BLaER1 (cell line): ENCODE data around the gene COL4A1.

Source experiments
- H3K27ac ChIP-seq: shearing (Covaris generic); formaldehyde crosslinking; 2 replicates; pipeline ENCODE4 v1.8.1; 2022
- H3K27me3 ChIP-seq: shearing (Covaris generic); formaldehyde crosslinking; 2 replicates; pipeline ENCODE4 v1.8.1; 2022
- H3K36me3 ChIP-seq: shearing (Covaris generic); formaldehyde crosslinking; 2 replicates; pipeline ENCODE4 v1.8.1; 2022
- H3K4me1 ChIP-seq: shearing (Covaris generic); formaldehyde crosslinking; 2 replicates; pipeline ENCODE4 v1.8.1; 2022
- H3K4me2 ChIP-seq: shearing (Covaris generic); formaldehyde crosslinking; 2 replicates; pipeline ENCODE4 v1.8.1; 2022
- H3K4me3 ChIP-seq: shearing (Covaris generic); formaldehyde crosslinking; 2 replicates; pipeline ENCODE4 v1.8.1; 2022
- H3K9ac ChIP-seq: shearing (Covaris generic); formaldehyde crosslinking; 2 replicates; pipeline ENCODE4 v1.8.1; 2022
- H3K9me3 ChIP-seq: shearing (Covaris generic); formaldehyde crosslinking; 2 replicates; pipeline ENCODE4 v1.8.1; 2022
- H4K20me1 ChIP-seq: shearing (Covaris generic); formaldehyde crosslinking; 2 replicates; pipeline ENCODE4 v1.8.1; 2022
- Cebpa-rat ChIP-seq: shearing (Covaris generic); IDR thresholded peaks from 2 replicates; pipeline ENCODE4 v1.8.1; 2022

Gene COL4A1

DNA sequence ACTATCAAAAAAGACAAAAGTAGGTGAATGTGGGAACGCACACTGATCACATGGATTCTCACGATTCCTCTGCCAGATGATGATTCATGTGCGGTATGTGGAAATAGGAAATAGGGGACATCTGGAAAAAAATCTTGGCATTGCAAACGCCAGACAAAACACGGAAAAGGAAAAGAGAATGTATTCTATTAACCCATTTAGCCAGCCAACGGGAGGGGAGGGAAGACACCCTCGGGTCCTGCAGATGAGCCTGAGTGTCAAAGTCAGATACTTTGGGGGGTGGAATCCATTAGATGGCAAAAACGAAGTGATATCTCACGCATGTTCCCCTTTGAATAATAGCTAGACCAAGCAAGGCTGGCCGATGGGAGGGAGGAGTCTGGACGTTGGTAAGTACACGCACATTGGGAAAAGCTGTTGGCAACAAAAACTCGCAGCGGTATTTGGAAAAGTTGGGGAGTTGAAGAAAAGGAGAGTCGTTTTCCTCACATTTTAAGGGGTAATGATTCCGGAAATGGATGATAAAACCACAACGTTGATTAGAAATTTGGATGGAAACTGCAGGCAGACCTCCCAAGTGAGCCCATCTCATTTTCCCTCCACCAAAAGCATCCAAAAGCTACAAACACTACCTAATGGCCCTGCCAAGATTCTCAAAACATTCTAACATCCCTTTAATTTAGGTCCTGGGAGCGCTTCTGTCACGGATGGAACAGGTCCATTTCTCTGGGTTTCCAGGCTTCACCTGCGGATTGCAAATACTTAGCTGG is 73.6 kb downstream of the COL4A1 start:
- Histone ChIP-seq H3K4me3 (no peak overlapping the region), H3K4me1 (peaks cover 7% of the 10 kb centered on the region; the same call in 1 of the 2 replicates), H3K27me3 (no peaks in the 10 kb centered on the region), H3K36me3 (no peaks in the 10 kb centered on the region), H3K4me2 (no peak overlapping the region), H3K27ac (no peak overlapping the region), H3K9me3 (no peaks in the 10 kb centered on the region), H3K9ac (no peak overlapping the region), H4K20me1 (no peaks in the 10 kb centered on the region)
- no peak for TF ChIP-seq Cebpa-rat

- H3K4me3 ChIP-seq: no peak overlapping the region
- H3K36me3 ChIP-seq: no peaks in the 10 kb centered on the region
- H3K4me2 ChIP-seq: no peak overlapping the region
- no peak for TF ChIP-seq Cebpa-rat
- H4K20me1 ChIP-seq: no peaks in the 10 kb centered on the region
- no peaks in the 10 kb centered on the region for H3K27me3 ChIP-seq
- no peak overlapping the region for H3K27ac ChIP-seq
- H3K4me1 ChIP-seq: peaks cover 7% of the 10 kb centered on the region; the same call in 1 of the 2 replicates
- H3K9ac ChIP-seq: no peak overlapping the region
- no peaks in the 10 kb centered on the region for H3K9me3 ChIP-seq
Measured at GRCh38 chr13:110232756-110233155, 74.2 kb downstream of the COL4A1 start.

DNA sequence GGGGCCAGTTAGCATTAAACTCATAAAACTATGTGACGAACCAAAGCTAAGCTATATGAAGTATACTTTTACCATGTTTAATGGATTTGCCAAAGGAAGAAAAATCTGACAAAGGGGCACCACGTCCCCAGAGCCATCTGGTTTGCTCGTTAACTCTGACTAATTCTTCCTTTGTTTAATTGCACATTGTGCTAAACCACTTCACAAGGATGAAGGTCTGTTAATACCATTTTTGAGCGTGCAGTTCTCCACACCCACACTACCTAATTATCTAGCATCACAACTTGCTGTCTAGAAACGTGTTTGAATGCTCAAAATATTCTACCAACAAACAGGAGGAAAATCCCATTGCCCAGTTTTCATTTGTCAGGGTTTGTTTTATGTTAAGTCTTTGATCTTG is 74.8 kb downstream of the COL4A1 start:
- no peak overlapping the region for H3K9ac ChIP-seq
- H3K4me2 ChIP-seq: no peak overlapping the region
- no peak overlapping the region for H3K27ac ChIP-seq
- TF ChIP-seq Cebpa-rat: no peak
- H3K4me1 ChIP-seq: peaks cover 7% of the 10 kb centered on the region; the same call in 1 of the 2 replicates
- H3K9me3 ChIP-seq: no peaks in the 10 kb centered on the region
- H3K36me3 ChIP-seq: no peaks in the 10 kb centered on the region
- H4K20me1 ChIP-seq: no peaks in the 10 kb centered on the region
- H3K4me3 ChIP-seq: no peak overlapping the region
- no peaks in the 10 kb centered on the region for H3K27me3 ChIP-seq

DNA sequence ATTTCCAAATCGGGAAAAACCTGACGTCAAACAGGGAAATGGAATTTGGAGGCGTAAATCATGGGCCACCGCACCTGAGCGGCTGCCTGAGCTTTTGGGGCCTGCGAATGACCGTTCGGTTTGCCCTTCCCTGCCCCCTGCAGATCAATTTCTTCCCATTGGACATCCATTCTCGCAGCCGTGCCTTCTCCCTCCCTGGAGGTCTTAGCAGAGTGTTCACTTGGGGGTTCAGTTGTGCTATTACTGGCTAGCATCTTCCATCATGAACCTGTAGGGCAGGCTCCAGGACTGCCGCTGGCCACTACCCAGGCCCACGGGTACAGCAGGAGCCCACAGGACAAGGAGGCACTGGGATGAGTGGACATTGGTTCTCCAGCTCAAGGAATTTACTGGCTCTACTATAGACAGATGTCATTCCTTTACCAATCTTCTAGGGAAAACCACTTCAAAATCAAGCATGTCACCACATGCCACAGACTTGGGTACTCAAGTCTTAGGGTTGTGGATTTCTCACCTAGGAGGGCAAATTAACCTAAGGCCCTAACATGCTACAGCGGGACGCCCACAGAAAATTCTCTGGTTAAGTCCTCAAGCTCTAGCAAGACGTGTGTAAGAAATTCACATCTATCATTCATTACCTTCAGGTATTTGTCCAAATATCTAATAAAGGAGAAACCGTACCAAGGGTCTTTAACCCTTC is 75.5 kb downstream of the COL4A1 start:
- no peak for TF ChIP-seq Cebpa-rat
- no peaks in the 10 kb centered on the region for H3K36me3 ChIP-seq
- H3K4me1 ChIP-seq: 0 out of 2 replicates have a peak, but pooled peaks cover under 1% of the 10 kb centered on the region
- H3K9ac ChIP-seq: no peak overlapping the region
- no peaks in the 10 kb centered on the region for H4K20me1 ChIP-seq
- H3K4me3 ChIP-seq: no peak overlapping the region
- H3K9me3 ChIP-seq: no peaks in the 10 kb centered on the region
- no peaks in the 10 kb centered on the region for H3K27me3 ChIP-seq
- no peak overlapping the region for H3K4me2 ChIP-seq
- no peak overlapping the region for H3K27ac ChIP-seq

GRCh38 chr13:110230661-110231347 is 76.2 kb downstream of the COL4A1 start:
- Histone ChIP-seq H3K4me3 (no peak overlapping the region), H3K4me2 (no peak overlapping the region), H3K9me3 (no peaks in the 10 kb centered on the region), H3K27ac (no peak overlapping the region), H3K36me3 (no peaks in the 10 kb centered on the region), H3K9ac (no peak overlapping the region), H3K27me3 (no peaks in the 10 kb centered on the region), H3K4me1 (no peaks in the 10 kb centered on the region), H4K20me1 (no peaks in the 10 kb centered on the region)
- TF ChIP-seq Cebpa-rat: no peak

GRCh38 chr13:110229905-110230563 is 76.9 kb downstream of the COL4A1 start:
- Histone ChIP-seq H3K27ac (no peak overlapping the region), H3K9me3 (no peaks in the 10 kb centered on the region), H4K20me1 (no peaks in the 10 kb centered on the region), H3K36me3 (no peaks in the 10 kb centered on the region), H3K4me3 (no peak overlapping the region), H3K9ac (no peak overlapping the region), H3K4me1 (no peaks in the 10 kb centered on the region), H3K4me2 (no peak overlapping the region), H3K27me3 (no peaks in the 10 kb centered on the region)
- TF ChIP-seq Cebpa-rat: no peak

DNA sequence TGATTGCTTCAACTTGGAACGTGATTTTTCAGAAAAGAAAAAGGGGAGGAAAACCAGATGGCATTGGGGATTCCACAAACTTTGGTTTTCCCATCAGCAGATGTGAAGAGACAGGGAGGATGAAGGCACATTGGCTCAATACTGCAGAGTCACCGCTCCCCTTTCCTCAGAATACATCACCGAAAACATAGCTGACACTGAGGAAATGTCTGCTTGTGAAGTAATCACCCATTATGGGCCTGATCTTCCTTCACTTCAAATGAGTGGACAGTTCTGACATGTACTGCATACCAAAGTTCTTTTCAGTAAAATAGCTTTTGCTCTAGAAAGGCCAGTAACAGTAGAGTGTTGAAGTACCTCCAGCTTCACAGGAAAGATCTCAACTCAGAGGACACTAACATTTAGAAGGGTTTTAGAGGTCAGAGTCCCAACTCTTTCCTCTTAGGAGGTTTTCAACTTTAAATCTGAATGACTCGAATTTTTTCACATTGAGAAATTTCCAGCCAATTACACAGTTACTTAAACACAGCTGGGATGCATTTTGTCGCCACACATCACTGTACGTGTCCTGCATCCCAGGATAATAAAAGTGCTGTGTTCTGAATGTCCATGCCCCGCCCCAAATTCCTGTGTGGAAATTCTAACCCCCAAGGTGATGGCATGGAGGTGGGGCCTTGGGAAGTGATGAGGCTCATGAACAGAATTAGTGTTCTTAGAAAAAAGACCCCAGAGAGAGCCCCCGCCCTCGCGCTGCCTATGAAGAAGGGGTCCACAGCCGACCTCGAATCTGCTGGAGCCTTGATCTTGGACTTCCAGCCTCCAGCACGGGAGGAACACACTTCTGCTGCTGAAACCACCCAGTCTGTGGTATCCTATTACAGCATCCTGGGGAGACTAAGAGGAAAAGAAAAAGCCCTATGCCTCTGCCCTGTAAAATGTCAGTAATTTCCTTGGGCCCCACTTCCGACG is 77.7 kb downstream of the COL4A1 start:
- Histone ChIP-seq H3K9ac (no peak overlapping the region), H4K20me1 (no peaks in the 10 kb centered on the region), H3K4me3 (no peak overlapping the region), H3K36me3 (no peaks in the 10 kb centered on the region), H3K27me3 (no peaks in the 10 kb centered on the region), H3K4me1 (no peaks in the 10 kb centered on the region), H3K9me3 (no peaks in the 10 kb centered on the region), H3K4me2 (no peak overlapping the region), H3K27ac (no peak overlapping the region)
- TF ChIP-seq Cebpa-rat: no peak

- H3K27me3 ChIP-seq: no peaks in the 10 kb centered on the region
- H3K4me2 ChIP-seq: no peak overlapping the region
- no peaks in the 10 kb centered on the region for H3K9me3 ChIP-seq
- H3K9ac ChIP-seq: no peak overlapping the region
- no peak overlapping the region for H3K27ac ChIP-seq
- H3K4me1 ChIP-seq: no peaks in the 10 kb centered on the region
- no peaks in the 10 kb centered on the region for H4K20me1 ChIP-seq
- no peak for TF ChIP-seq Cebpa-rat
- H3K36me3 ChIP-seq: no peaks in the 10 kb centered on the region
- no peak overlapping the region for H3K4me3 ChIP-seq
Measured at GRCh38 chr13:110227864-110228643, 78.9 kb downstream of the COL4A1 start.
